BE2C (cell line): ENCODE data around the gene TMEM150C.
"Not testable (repeated sequence)": the region's sequence is repeated elsewhere in the genome, so short reads cannot be mapped to it uniquely, and the experiment has no call there.

ENCODE experiments used
- DNase-seq: peaks from one replicate; pipeline ENCODE4 v3.0.0-alpha.2; 2020
- H3K27me3 ChIP-seq: fragments of 250-450 bp; sonication (Bioruptor Pico); 2 replicates; pipeline ENCODE4 v1.5.1; 2020; ENCODE audit warnings: mild to moderate bottlenecking
- H3K36me3 ChIP-seq: fragments of 250-450 bp; sonication (Bioruptor Pico); 2 replicates; pipeline ENCODE4 v1.5.1; 2020; ENCODE audit warnings: mild to moderate bottlenecking
- H3K4me1 ChIP-seq: fragments of 250-450 bp; sonication (Bioruptor Pico); 2 replicates; pipeline ENCODE4 v1.5.1; 2020
- H3K4me3 ChIP-seq: 2 replicates; pipeline ENCODE4 v1.5.1; 2011; ENCODE audit warnings: low read depth, low read length
- H3K9me3 ChIP-seq: fragments of 250-450 bp; sonication (Bioruptor Pico); 2 replicates; pipeline ENCODE4 v1.5.1; 2020
- CTCF ChIP-seq: IDR thresholded peaks from 2 replicates; pipeline ENCODE4 v1.5.1; 2012; ENCODE audit warnings: mild to moderate bottlenecking, low read depth, low read length

TMEM150C gene

GRCh38 chr4:82553020-82553419, 8.8 kb downstream of the TMEM150C start:
- H3K36me3 ChIP-seq, result no peaks in the 10 kb centered on the region
- H3K4me1 ChIP-seq, result no peaks in the 10 kb centered on the region
- DNase-seq, result no peak
- no peaks in the 10 kb centered on the region for H3K27me3 ChIP-seq
- no peak overlapping the region for H3K4me3 ChIP-seq
- H3K9me3 ChIP-seq, result no peaks in the 10 kb centered on the region
- no peak for TF ChIP-seq CTCF

- no peaks in the 10 kb centered on the region for H3K9me3 ChIP-seq
- no peak for TF ChIP-seq CTCF
- H3K4me3 ChIP-seq, result no peak overlapping the region
- H3K4me1 ChIP-seq, result no peaks in the 10 kb centered on the region
- no peaks in the 10 kb centered on the region for H3K27me3 ChIP-seq
- no peaks in the 10 kb centered on the region for H3K36me3 ChIP-seq
- no peak for DNase-seq
Measured at GRCh38 chr4:82551734-82552133, 10.1 kb downstream of the TMEM150C start.

GRCh38 chr4:82547850-82548249, 13.9 kb downstream of the TMEM150C start:
- H3K4me1 ChIP-seq, H3K36me3 ChIP-seq, H3K9me3 ChIP-seq, H3K27me3 ChIP-seq, H3K4me3 ChIP-seq, DNase-seq: not testable (repeated sequence)

GRCh38 chr4:82543131-82543530, 18.7 kb downstream of the TMEM150C start:
- TF ChIP-seq CTCF, result no peak
- DNase-seq, result no peak
- Histone ChIP-seq H3K27me3 (no peaks in the 10 kb centered on the region), H3K9me3 (no peaks in the 10 kb centered on the region), H3K4me3 (no peak overlapping the region), H3K4me1 (no peaks in the 10 kb centered on the region), H3K36me3 (no peaks in the 10 kb centered on the region)

GRCh38 chr4:82542642-82543041, 19.1 kb downstream of the TMEM150C start:
- no peaks in the 10 kb centered on the region for H3K4me1 ChIP-seq
- no peak overlapping the region for H3K4me3 ChIP-seq
- DNase-seq, result no peak
- no peaks in the 10 kb centered on the region for H3K27me3 ChIP-seq
- TF ChIP-seq CTCF, result no peak
- H3K9me3 ChIP-seq, result no peaks in the 10 kb centered on the region
- H3K36me3 ChIP-seq, result no peaks in the 10 kb centered on the region

GRCh38 chr4:82529322-82529721, 32.5 kb downstream of the TMEM150C start:
- Histone ChIP-seq H3K36me3 (no peaks in the 10 kb centered on the region), H3K4me1 (no peaks in the 10 kb centered on the region), H3K4me3 (no peak overlapping the region), H3K27me3 (no peaks in the 10 kb centered on the region), H3K9me3 (no peaks in the 10 kb centered on the region)
- DNase-seq, result no peak
- no peak for TF ChIP-seq CTCF

GRCh38 chr4:82528868-82529267, 32.9 kb downstream of the TMEM150C start:
- Histone ChIP-seq H3K9me3 (no peaks in the 10 kb centered on the region), H3K4me3 (no peak overlapping the region), H3K36me3 (no peaks in the 10 kb centered on the region), H3K4me1 (no peaks in the 10 kb centered on the region), H3K27me3 (no peaks in the 10 kb centered on the region)
- no peak for DNase-seq
- no peak for TF ChIP-seq CTCF
